Nephron progenitor cell (in vitro differentiated cells): Measurements from ENCODE around the gene LCE2A.
"Not testable (repeated sequence)": the region's sequence is repeated elsewhere in the genome, so short reads cannot be mapped to it uniquely, and the experiment has no call there.

Experiments used
- DNase-seq: peaks from one replicate; pipeline ENCODE4 v3.0.0; 2021
- H3K27ac Mint-ChIP-seq: 2 replicates; pipeline ENCODE4 v1.8.0; 2021; ENCODE audit warnings: mild to moderate bottlenecking, moderate library complexity, mixed read lengths
- H3K27me3 Mint-ChIP-seq: 2 replicates; pipeline ENCODE4 v1.8.0; 2021; ENCODE audit warnings: mild to moderate bottlenecking, low read depth, mixed read lengths; ENCODE audit not compliant: poor library complexity
- H3K36me3 Mint-ChIP-seq: 2 replicates; pipeline ENCODE4 v1.8.0; 2021; ENCODE audit warnings: low read depth, mixed read lengths
- H3K4me1 Mint-ChIP-seq: 2 replicates; pipeline ENCODE4 v1.8.0; 2021; ENCODE audit warnings: mixed read lengths
- H3K4me3 Mint-ChIP-seq: 2 replicates; pipeline ENCODE4 v1.8.0; 2021; ENCODE audit warnings: mild to moderate bottlenecking, moderate library complexity, mixed read lengths
- H3K9me3 Mint-ChIP-seq: 2 replicates; pipeline ENCODE4 v1.8.0; 2021; ENCODE audit warnings: mild to moderate bottlenecking, moderate library complexity, mixed read lengths
- CTCF ChIP-seq: fragments of 200-600 bp; sonication (generic); IDR thresholded peaks from 2 replicates; pipeline ENCODE4 v1.5.0; 2021; ENCODE audit warnings: antibody characterized with exemption

Gene LCE2A

GRCh38 chr1:152667648-152668047 lies 30.5 kb upstream of the LCE2A start:
- H3K4me3 Mint-ChIP-seq, result no peak overlapping the region
- no peaks in the 10 kb centered on the region for H3K4me1 Mint-ChIP-seq
- no peaks in the 10 kb centered on the region for H3K36me3 Mint-ChIP-seq

GRCh38 chr1:152673016-152673415 lies 25.1 kb upstream of the LCE2A start:
- no peak overlapping the region for H3K27ac Mint-ChIP-seq
- H3K9me3 Mint-ChIP-seq, result peaks cover 88% of the 10 kb centered on the region
- no peaks in the 10 kb centered on the region for H3K4me1 Mint-ChIP-seq
- no peak for TF ChIP-seq CTCF
- H3K27me3 Mint-ChIP-seq, result peaks cover 3% of the 10 kb centered on the region
- DNase-seq, result no peak
- H3K4me3 Mint-ChIP-seq, result no peak overlapping the region
- H3K36me3 Mint-ChIP-seq, result no peaks in the 10 kb centered on the region

More at GRCh38 chr1:152667648-152668047, 30.5 kb upstream of the LCE2A start:
- Mint-ChIP-seq H3K27me3 (no peaks in the 10 kb centered on the region), H3K9me3 (peaks cover 93% of the 10 kb centered on the region), H3K27ac (no peak overlapping the region)
- TF ChIP-seq CTCF, result no peak
- DNase-seq, result no peak

GRCh38 chr1:152674983-152675382 lies 23.2 kb upstream of the LCE2A start, which contains the start of gene LCE2C:
TSS of gene LCE2C (plus strand) at chr1:152675279. CDS start at chr1:152676016, 737 bp downstream.
- not testable (repeated sequence) for H3K36me3 Mint-ChIP-seq, DNase-seq, H3K27ac Mint-ChIP-seq, H3K4me1 Mint-ChIP-seq, H3K27me3 Mint-ChIP-seq, H3K4me3 Mint-ChIP-seq
- peaks cover 81% of the 10 kb centered on the region for H3K9me3 Mint-ChIP-seq

- TF ChIP-seq CTCF, result no peak
- Mint-ChIP-seq H3K4me3 (no peak overlapping the region), H3K27me3 (peaks cover 3% of the 10 kb centered on the region), H3K9me3 (peaks cover 82% of the 10 kb centered on the region), H3K36me3 (no peaks in the 10 kb centered on the region), H3K4me1 (no peaks in the 10 kb centered on the region), H3K27ac (no peak overlapping the region)
- no peak for DNase-seq
Observed at GRCh38 chr1:152679459-152679858, 18.7 kb upstream of the LCE2A start.

- no peak for TF ChIP-seq CTCF
- no peaks in the 10 kb centered on the region for H3K4me1 Mint-ChIP-seq
Observed at GRCh38 chr1:152681616-152682015, 16.5 kb upstream of the LCE2A start.

GRCh38 chr1:152683846-152684245 lies 14.3 kb upstream of the LCE2A start:
- no peak for DNase-seq
- H3K4me3 Mint-ChIP-seq, result no peak overlapping the region
- peaks cover 3% of the 10 kb centered on the region for H3K27me3 Mint-ChIP-seq
- H3K36me3 Mint-ChIP-seq, result no peaks in the 10 kb centered on the region
- no peaks in the 10 kb centered on the region for H3K4me1 Mint-ChIP-seq
- H3K9me3 Mint-ChIP-seq, result peaks cover 89% of the 10 kb centered on the region
- H3K27ac Mint-ChIP-seq, result no peak overlapping the region
- TF ChIP-seq CTCF, result no peak

More at GRCh38 chr1:152681616-152682015, 16.5 kb upstream of the LCE2A start:
- Mint-ChIP-seq H3K4me3 (no peak overlapping the region), H3K27me3 (no peaks in the 10 kb centered on the region), H3K9me3 (peaks cover 86% of the 10 kb centered on the region), H3K27ac (no peak overlapping the region), H3K36me3 (no peaks in the 10 kb centered on the region)
- DNase-seq, result no peak

- H3K4me1 Mint-ChIP-seq, H3K27ac Mint-ChIP-seq, H3K4me3 Mint-ChIP-seq, H3K27me3 Mint-ChIP-seq, H3K36me3 Mint-ChIP-seq, DNase-seq: not testable (repeated sequence)
- peaks cover 94% of the 10 kb centered on the region for H3K9me3 Mint-ChIP-seq
Observed at GRCh38 chr1:152685823-152686222, 12.3 kb upstream of the LCE2A start, which contains the start of gene LCE2B. TSS of gene LCE2B (plus strand) at chr1:152686123. CDS start at chr1:152686844, 721 bp downstream.
